Smooth muscle cell of the umbilical artery (primary cell): ENCODE results near the gene CFAP97. TPM values are rescaled to one million over a fixed set of nuclear protein-coding genes. Genes with fewer than 3 reads are reported as not detected.

ENCODE experiments used
- total RNA-seq: library from RNA; depleted of rRNA; stranded (reverse); fragments of >200 nt; gene quantifications from 2 replicates; pipeline ENCODE4 v1.2.3, GENCODE V29; 2014

Gene CFAP97
- 34.7 and 64.5 TPM in 2 replicates for total RNA-seq

DNA sequence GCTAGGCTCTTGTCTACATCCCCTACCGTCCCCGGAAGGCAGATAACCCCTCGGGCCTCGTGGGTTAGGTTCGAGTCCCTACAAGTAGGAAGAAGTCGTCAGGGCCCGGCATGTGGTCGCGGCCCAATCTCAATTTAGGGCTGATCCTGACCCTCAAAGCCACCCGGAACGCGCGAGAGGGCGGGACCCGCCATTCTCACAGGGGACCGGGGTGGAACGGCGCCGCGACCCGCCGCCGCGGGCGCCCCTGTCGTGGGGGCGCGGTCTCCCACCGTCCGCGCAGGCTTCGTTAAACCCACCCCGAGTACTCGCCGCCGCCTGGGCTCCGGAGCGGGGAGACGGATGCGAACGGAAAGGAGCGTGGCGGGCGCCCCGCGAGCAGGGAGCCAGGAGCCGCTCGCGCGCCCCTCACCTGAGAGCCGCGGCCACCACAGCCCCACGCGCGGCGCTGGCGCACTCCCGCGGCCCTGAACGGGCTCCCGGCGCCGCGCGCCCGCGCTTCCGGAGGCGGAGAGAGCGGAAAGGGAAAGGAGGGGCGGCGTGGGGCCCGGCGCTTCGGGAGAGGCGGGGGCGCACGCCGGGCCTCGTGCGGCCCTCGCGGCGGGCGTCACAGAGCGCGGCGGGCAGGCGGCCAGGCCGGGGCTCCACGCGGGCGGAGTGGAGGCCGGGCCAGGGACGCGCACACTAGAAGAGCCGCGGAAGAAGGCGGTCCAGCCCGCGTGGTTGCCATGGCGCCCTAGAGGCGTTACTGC lies at the start of gene CFAP97:
TSS of gene CFAP97 (minus strand) at position 515 of the 752 bp plus-strand sequence. CDS start 12,804 bp downstream, outside the sequence.

DNA sequence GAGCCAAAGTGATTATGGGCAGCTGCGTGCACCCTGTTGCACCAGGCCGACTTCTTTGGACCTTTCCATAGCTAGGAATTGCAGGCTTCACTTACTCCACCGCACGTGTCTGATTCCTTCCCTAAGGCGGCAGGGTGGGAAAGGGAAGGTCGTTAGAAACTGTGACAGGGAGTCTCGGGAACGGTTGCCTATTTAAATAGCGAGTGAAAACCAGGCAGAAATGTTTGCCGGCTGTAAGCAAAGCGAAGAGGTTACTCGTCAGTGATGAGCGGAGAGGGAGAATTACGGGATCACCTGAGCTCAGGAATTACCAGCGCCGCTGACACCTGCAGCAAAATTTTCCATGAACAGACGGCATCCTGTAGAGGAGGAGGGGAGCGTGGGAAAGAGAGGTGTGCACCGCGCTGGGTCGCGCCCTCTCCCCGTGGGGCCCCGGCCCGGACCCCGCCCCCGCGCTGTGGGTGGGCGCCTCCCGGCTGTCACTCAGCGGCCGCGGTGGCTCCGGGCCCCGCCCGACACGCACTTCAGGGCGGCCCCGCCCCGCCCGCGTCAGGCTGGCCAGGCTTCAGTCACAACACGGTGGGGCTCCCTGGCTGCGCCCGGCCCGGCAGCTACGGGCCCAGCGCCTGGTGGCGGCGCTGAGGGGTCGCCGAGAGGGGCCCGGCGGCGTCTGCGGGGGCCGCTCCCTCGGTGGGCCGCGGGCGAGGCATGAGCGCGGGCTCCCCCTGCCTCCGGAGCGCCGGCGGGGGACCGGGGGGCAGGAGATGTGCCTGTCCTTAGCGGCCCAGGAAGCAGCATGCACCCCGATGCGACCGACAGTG lies 5.4 kb upstream of the CFAP97 start, which contains the start of gene SNX25:
TSS of gene SNX25 (plus strand) at position 568 of the 821 bp plus-strand sequence. CDS start at position 797, 229 bp downstream.

GRCh38 chr4:185142912-185143600 lies 60.7 kb downstream of the CFAP97 start, which contains the start of gene SLC25A4:
Gene SLC25A4 (plus strand): TSS chr4:185143266. CDS start chr4:185143373, 107 bp downstream.

Other genes with a start within 250 kb of the CFAP97 start
- gene HELT, start 185.5 kb downstream of the CFAP97 start, total RNA-seq = not detected in 2 replicates
- 27.5 and 31.2 TPM in 2 replicates for gene SLC25A4, start 60.7 kb downstream of the CFAP97 start, total RNA-seq
- 112 and 133 TPM in 2 replicates for gene SNX25, start 5.6 kb upstream of the CFAP97 start, total RNA-seq
- 0.55 and 0.89 TPM in 2 replicates for gene LRP2BP, start 191.9 kb upstream of the CFAP97 start, total RNA-seq
- gene ANKRD37, start 192.8 kb upstream of the CFAP97 start, total RNA-seq = 24.3 and 35.3 TPM in 2 replicates
- gene UFSP2, start 222.0 kb upstream of the CFAP97 start, total RNA-seq = 41.7 and 46.0 TPM in 2 replicates